SK-N-SH treated with all-trans-retinoic acid at 6 μM for 48 hours (cell line): Measurements from ENCODE around the gene NCK2.

ENCODE experiments used
- ARNTL ChIP-seq: fragments of 450-650 bp; formaldehyde crosslinking; IDR thresholded peaks from 2 replicates; pipeline ENCODE4 v1.5.0; 2020; ENCODE audit warnings: low read depth, mild to moderate bottlenecking, moderate library complexity, borderline replicate concordance
- CREB5 ChIP-seq: fragments of 250-450 bp; sonication (Bioruptor Pico); IDR thresholded peaks from 2 replicates; pipeline ENCODE4 v1.5.1; 2020; ENCODE audit warnings: low read depth, mild to moderate bottlenecking, moderate library complexity
- CSRNP3 ChIP-seq: fragments of 250-450 bp; sonication (Bioruptor Pico); IDR thresholded peaks from 2 replicates; pipeline ENCODE4 v1.5.1; 2021; ENCODE audit warnings: mild to moderate bottlenecking, moderate library complexity
- ESRRG ChIP-seq: fragments of 250-450 bp; sonication (Bioruptor Pico); IDR thresholded peaks from 2 replicates; pipeline ENCODE4 v1.6.1; 2021; ENCODE audit warnings: mild to moderate bottlenecking
- ISL1 ChIP-seq: fragments of 250-450 bp; sonication (Bioruptor Pico); IDR thresholded peaks from 2 replicates; pipeline ENCODE4 v2.1.2; 2022; ENCODE audit warnings: mild to moderate bottlenecking, moderate library complexity
- PATZ1 ChIP-seq: fragments of 250-450 bp; sonication (Bioruptor Pico); IDR thresholded peaks from 2 replicates; pipeline ENCODE4 v1.8.0; 2020; ENCODE audit warnings: mild to moderate bottlenecking, moderate library complexity, borderline replicate concordance
- RARB ChIP-seq: fragments of 250-450 bp; sonication (Bioruptor Pico); IDR thresholded peaks from 2 replicates; pipeline ENCODE4 v1.8.0; 2021; ENCODE audit warnings: mild to moderate bottlenecking, moderate library complexity
- ZFP3 ChIP-seq: fragments of 250-450 bp; sonication (Bioruptor Pico); IDR thresholded peaks from 2 replicates; pipeline ENCODE4 v1.5.0; 2020; ENCODE audit warnings: mild to moderate bottlenecking, moderate library complexity
- ZNF565 ChIP-seq: fragments of 450-650 bp; formaldehyde crosslinking; conservative IDR thresholded peaks from 2 replicates; pipeline ENCODE4 v1.5.0; 2020; ENCODE audit warnings: low read depth, mild to moderate bottlenecking, moderate library complexity
- ZNF8 ChIP-seq: fragments of 450-650 bp; formaldehyde crosslinking; IDR thresholded peaks from 2 replicates; pipeline ENCODE4 v1.5.0; 2020; ENCODE audit warnings: mild to moderate bottlenecking, moderate library complexity

- TF ChIP-seq ISL1 (CRISPR knock-in tag) (no peak), ESRRG (no peak), ZNF565 (CRISPR knock-in tag) (no peak), CREB5 (CRISPR knock-in tag) (no peak), ZFP3 (CRISPR knock-in tag) (no peak), CSRNP3 (CRISPR knock-in tag) (no peak), PATZ1 (no peak), ARNTL (CRISPR knock-in tag) (no peak), RARB (no peak), ZNF8 (CRISPR knock-in tag) (no peak)
Measured at GRCh38 chr2:105820691-105821090, 76.0 kb downstream of the NCK2 start.
